HG02759 (cell line): Measurements from ENCODE around the gene FDXR.

Experiments used
- ATAC-seq: cut with Tn5 transposase; IDR thresholded peaks from one replicate; pipeline ENCODE4 v1.9.1; 2021; ENCODE audit warnings: mild to moderate bottlenecking, moderate library complexity; ENCODE audit not compliant: unreplicated experiment

FDXR gene

DNA sequence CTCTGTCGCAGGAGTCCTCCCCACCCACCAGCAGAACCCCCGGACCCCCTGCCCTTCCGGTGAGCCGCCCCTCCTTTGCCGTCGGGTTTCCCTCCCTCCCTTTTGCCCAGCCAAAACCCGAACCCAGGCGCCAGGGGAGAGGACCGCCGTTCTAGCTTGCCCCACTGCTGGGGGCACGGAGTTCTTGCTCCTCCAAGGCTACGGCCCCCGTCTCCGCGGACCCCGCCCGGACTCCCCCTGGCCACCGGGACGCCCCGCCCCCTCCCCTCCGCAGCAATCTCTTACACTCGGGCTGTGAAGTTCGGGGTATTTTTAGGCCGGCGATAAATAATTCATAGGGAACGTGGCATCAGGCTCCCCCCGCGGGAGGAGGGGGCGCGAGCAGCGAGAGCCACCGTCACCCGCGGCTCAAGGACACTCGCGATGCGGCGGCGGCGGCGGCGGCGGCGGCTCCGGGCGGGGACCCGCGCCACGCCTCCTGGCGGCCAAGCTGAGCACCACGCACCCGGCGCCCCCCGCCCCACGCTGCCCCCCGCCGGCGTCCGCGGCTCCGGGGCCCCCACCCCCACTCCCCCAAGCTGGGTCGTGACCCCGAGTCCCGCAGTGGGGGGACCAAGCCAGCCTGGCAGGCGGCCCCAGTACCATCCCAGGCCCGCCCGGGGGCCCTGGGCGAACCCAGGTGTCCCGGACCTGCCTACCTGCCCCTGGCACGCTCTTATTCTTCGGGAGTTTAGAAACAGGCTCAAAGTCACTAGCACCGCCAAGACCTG lies 13.2 kb downstream of the FDXR start, which contains the start of gene GRIN2C:
Gene GRIN2C (minus strand): TSS at position 427 of the 770 bp plus-strand sequence. CDS start 4,793 bp downstream, outside the sequence.
- no peak for ATAC-seq

DNA sequence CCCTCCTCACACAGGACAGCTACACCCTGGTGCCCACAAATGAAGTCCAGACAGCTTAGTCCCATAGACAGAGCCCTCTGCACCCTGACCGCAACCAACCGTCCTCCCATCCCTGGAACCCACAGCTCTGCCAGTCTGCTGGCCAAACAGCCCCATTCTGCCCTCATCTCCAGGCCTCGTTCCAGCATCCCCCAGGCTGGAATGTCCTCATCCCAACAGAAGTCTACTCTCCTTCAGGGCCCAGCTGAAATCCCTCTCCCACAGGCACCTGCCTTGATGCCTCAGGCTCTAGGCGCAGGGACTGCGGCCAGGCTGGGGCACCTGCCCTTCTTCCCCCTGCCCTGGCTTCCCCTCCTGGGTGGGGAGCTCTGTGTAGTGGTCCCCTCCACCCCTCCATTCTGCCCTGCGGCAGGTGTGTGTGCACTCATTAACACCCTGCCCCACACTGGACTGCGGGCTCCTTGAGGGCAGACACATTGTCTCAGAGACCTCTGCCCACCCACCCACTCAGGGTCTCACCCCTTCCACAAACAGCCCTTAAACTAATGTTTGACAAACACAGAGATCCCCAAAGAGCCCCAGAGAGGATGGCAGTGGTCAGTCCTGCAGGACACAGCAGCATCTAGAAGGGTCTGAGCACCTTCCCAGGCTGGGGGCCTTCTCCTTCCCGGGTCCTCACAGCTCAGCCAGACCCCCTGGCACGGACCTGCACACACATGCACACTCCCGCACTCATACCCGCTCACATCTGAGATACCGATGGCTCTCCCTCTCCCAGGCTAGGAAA lies 13.9 kb downstream of the FDXR start:
- ATAC-seq: no peak

DNA sequence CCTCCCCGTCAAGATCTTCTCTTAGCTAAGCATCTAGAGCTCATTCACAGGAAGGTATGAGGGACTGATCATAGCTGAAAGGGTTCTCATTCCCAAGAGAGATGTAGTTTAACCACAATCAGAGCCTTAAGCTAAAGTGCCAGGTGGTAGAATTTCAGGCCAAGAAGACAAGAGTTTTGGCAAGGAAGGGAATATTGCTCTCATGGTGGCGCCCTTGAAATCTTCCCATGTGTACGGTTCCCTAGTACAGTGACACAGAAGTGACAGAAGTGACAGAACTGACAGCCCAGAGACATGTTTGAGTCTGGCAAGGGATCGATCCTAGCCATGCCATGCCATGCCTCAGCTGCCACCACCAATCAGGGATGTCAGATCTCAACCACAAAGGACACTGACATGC lies 15.6 kb downstream of the FDXR start:
- no peak for ATAC-seq

DNA sequence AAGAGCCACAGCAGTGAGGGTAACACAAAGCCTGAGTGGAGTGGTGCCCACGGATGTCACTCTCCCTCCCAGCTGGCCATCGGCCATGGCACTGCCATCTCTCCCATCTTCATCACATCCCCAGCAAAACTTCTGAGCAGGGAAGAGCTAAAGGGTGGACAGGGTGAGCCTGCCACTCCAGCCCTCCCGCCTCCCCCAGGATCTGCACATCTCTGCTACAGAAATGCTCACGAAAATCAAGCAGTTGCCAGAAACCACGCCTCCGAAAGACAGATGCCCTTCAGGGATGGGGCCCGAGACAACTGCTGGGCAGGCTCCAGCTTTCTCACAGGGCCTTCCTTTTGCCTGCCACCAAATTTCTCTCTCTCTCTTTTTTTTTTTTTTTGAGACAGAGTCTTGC lies 16.7 kb downstream of the FDXR start:
- ATAC-seq: no peak

DNA sequence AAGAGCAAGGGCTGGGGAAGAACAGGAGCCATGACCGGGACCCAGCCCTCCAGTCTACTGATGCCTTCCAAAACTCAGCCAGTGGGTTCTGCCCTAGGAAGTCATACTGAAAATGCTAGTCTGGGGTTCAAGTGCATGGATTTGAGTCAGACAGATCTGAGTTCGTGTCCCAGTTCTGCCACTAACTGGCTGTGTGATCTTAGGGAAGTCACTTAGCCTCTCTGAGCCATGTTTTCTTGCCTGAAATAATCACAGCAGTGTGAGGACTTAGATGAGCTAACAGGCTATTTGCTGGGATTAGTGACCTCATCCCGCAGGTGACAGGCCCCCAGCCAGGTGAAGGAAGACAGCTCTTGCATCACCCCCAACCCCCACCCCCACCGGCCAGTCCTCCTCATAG lies 17.5 kb downstream of the FDXR start:
- no peak for ATAC-seq

DNA sequence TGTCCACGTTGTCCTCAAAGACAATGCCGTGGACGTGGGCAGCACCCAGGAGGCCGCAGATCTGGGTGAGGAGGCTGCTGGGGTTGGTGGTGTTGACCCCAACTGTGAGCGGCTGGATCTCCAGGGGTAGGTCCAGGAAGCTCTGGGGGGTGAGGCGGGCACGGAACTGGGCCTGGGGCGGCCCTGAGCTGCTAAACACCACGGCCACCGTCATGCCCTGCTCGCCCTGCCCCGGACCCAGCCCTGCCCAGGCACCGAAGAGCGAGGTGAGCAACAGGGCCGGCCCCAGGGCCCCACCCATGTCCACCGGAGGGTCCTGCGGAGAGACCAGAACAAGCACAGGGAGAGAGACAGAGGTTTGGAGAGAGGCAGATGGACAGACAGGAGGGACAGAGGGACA lies 18.0 kb downstream of the FDXR start:
- no peak for ATAC-seq

DNA sequence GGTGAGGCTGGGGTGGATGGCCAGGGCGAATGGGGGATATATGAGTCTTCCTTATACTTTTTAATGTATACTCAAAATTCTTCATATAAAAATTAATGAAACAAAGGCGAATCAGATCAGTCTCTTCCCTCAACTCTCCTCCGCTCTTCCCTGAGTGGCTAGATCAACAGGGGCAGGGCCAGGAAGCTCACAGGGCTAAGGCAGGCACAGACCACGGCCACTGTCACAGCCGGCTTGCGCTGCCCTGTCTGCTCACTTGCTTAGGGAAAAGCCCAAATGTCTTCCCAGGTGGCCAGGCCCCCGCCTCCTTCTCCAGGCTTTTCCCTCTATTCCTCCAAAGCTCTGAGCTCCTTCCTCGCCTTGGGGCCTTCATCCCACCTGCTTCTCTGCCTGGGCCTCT lies 19.1 kb downstream of the FDXR start:
- ATAC-seq: no peak

DNA sequence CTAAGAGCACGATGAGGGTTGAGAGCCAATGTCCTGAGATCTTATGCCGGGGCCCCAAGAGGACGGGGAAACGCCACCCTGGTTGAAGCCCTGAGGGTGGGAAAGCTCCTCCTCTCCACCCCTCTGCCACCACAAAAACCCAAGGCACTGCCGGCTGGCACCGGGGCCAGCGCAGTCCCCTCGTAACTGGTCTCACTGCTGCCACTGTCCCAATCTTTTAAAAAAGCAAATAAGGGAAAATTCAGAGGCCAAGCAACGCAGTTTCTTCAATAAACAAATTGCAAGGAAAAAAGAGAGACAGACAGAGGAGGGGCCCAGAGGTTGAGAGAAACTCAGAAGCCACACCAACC lies 19.8 kb downstream of the FDXR start:
- ATAC-seq: no peak

DNA sequence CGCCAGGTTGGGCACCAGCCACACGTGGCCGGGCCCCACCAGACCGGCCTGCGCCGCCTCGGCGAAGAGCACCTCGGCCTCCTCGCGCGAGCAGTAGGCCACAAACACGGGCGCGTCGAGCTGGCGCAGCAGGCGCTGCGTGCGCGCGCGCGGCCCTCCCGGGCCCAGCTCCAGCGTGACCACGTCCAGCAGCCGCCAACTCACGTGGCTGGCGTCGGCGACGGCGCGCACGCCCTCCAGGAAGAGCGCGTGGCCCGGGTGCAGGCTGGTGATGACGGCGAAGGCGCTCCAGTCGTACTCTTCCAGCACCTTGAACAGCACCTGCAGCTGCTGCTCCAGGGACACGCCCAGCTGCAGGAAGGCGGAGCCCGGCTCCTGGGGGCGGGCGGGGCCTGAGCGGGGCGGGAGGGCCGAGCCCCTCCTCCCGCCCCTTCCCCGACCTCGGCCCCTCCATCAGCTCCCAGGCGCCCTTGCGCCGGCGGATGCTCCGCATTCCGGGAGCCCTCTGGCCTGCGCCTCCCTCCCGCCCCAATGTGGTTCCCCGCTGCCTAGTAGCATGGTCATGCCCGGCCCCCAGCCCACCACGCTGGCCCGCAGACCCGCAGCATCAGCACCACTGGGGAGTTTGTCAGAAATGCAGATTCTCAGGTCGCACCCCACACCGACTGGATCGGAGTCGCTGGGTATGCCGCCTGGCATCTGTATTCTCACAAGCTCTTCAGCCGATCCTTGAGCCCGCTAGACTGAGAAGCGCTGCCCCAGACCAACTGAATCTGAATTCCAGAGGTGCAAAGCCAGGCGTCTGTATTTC lies 20.4 kb downstream of the FDXR start:
- no peak for ATAC-seq

DNA sequence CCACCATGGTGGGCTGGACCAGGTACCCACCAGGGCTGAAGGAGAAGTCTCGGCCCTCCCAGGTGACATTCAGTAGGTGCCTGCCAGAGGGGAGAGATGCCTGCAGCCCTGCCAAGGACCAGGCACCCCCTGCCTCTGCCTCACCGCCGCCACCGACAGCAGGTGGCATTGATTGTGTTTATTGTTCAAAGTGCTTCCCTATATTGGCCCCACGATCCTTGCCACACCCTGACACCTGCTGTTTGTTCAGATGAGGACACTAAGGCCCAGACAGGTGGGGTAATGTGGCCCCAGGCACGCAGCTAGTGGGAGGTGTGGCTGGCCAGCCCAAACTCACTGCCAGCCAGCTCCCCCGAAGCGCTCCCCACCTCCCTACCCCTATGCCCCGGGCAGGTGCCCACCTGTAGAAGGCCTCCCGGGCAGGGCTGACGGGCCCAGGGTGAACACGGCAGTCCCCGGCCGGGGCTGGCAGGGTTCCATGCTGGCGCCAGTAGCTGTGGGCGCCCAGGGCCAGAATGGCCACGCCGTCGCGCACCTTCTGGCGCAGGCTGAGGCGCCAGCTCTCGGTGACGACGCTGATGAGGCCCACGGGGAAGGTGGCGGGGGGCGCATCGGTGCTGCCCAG lies 21.1 kb downstream of the FDXR start:
- no peak for ATAC-seq

DNA sequence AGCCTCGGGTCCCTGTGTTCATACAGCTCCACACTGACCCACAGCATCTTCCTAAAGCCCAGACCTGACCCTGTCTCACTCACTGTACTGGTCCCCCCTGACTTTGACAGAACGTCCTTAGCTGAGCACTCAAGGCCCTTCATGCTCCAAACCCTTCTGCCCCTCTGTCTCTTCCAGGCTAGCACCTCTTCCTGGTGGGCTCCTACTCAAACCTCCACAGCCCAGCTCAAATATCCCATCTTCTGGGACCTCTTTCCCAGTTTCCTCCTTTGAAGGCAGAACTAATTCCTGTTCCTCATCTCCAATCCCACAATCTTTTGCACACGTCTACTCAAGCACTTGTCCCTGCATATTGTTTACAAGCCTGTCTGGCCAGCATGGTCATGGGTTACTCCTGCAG lies 21.9 kb downstream of the FDXR start:
- no peak for ATAC-seq

DNA sequence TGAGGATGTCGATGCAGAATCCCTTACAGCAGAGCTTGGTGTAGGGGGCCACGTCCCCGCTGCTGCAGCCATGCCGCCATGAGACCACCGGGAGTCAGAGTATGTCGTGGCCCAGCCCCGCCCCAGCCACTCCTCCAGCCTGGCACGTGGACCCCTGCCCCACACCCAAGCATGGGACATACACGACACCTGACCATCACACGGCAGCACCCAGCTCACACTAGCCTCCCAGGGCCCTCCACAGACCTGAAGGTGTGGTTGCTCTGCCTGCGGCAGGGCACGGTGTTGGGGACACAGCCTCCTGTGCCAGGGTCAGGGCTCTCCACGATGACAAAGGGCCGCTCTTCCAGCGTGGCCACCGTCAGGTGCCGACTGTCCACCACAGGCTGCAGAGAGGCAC lies 22.5 kb downstream of the FDXR start:
- ATAC-seq: no peak

DNA sequence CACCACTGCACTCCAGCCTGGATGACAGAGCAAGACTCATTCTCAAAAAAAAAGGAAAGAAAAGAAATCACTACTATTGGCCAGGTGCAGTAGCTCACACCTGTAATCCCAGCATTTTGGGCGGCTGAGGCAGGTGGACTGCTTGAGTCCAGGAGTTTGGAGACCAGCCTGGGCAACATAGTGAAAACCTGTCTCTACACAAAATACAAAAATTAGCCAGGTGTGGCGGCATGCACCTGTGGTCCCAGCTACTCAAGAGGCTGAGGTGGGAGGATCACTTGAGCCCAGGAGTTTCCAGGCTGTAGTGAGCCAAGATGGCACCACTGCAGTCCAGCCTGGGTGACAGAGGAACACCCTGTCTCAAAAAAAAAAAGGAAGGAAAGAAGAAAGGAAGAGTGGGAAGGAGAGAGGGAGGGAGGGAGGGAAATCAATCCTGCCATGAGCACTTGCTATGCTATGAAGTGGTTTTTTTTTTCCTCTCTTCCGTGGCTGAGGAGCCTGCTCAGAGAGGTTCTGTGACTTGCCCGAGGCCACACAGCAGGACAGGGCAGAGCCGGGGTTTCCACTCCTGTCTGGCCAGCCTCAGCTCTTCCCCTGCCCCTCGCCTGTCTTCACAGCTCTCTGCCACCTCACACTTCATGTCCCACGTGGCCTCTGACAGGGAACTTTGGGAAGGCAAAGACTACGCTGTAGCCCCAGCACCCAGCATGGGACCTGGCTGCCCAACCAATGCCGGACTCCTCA lies 24.0 kb downstream of the FDXR start:
- no peak for ATAC-seq

DNA sequence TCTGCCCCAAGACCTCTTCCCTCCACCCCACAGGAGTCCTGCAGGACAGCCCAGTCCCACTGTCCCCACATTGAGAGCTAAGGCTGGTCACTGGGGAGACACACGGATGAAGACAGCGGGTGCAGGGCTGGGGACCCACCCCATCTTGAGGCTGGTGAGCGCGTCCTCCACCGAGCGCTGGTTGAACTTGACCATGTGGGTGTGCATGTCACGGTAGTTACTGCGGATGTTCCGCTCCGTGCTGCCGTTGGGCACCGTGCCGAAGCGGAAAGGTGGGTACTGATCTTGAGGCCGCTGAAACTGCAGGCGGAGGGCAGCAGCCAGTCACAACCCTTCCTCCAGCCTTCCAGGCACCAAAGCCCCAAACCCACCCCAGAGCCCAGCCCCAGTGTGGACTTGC lies 26.2 kb downstream of the FDXR start:
- ATAC-seq: no peak

DNA sequence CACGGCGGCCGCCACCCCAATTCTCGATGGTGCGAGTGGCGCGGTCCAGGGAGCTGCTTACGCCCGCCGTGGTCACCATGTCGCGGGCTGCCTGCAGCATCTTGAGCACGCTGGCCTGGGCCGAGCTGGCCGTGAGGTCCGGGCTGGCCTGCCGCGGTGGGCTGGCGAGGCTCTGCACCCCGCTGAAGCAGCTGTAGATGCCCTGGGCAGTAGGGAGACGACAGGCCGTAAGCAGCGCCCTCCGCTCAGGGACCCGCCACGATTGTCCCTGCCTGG lies 29.5 kb downstream of the FDXR start:
- no peak for ATAC-seq

DNA sequence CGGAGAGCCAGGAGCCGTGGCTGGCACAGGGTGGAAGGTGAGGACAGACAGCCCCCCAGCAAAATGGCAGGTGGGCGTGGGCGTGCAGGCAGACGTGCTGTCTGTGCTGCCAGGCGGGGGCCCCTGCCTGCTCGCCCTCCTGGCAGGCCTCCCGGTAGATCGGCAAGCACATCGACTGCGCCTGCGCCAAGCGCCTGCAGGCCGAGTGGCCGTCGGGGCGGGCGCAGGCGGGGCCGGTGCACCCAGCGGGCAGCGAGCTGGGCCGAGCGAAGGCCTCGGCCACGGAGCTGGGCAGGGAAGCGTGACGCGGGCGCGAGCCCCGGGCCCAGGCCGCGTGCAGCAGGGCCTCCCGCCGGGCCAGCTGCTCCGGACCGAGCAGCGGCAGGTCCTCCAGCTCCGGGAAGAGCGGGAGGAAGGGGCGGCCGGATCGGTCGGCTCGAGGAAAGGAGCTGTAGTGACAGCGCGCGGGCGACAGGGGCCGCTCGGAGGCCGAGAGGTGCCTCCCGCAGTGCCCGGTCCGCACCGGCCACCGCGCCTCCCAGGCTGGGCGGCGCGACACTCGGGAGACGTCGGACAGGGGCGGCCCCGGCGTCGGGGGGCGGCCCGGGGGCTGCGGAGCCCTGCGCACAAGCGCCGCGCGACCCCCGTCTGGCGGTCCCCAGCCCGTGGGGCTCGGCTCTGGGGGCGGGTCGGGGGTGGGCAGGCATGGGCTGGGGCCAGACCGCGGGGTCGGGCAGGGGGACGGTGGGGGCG lies 30.0 kb downstream of the FDXR start:
- ATAC-seq: no peak

DNA sequence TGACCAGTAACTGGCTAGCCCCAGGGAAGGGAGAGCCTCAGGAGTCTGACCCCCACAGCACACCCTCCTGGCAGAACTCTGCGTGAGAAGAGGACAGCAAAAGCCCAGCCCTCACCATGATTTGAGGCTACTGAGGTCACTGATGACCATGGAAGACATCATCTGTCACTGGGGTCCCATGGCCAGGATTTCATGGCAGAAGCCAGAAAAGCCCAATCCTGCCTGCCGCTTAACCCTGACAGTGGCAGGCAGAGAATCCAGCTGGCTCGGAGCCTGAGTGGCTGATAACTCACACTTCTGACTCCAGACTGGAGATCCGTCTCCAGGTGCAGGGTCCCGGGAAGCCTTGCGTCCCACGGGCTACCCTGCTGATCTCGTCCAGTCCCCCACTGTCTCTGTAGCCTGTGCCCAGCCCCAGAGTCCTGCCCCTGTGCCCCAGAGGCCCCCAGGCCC lies 30.6 kb downstream of the FDXR start:
- no peak for ATAC-seq

DNA sequence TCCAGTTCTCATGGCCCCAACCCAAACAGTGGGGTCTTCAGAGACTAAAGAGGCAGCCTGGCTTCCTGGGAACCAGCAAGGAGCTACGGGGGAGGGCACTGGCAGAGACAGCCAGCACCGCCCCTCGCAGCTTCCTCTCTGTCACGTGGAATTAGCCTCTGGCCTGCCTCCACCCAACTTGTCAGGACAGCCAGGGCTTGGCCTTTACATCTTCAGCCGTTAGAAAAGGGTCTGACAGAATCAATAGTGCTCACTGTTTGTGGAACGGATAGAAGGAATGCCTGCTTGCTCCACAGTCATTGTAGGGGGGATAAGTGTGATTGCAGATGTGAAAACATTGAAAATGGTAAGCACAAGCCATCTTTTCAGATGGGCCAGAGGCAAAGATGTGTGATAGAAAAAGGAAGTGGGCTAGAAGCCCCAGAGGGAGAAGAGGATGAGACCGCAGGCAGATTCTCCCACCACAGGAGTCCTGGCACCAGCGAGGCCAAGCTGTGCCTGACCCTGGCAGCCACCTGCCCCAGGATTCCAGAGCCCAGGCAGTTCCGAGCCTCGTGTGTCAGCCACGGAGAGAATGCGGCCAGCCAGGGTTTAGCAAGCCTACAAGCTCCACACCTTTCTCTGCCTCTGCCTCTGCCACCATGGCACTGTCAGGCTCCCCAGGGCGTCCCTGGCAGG lies 31.7 kb downstream of the FDXR start:
- ATAC-seq: no peak
